ENCODE data around the gene ALKBH2.
A peak's percentile ranks its signal among the peaks of the same experiment; 100 is the strongest.

ALKBH2 gene

GRCh38 chr12:109092497-109093021 is 713 bp downstream of the ALKBH2 start:
- TF ChIP-seq CTCF (conservative IDR thresholded peaks at IDR 0.05; ENCODE audit: low read depth, low read length) = no peak
- no peak for DNase-seq (ENCODE audit: low read depth)
- H3K4me3 ChIP-seq (ENCODE audit: low read depth, low read length) = peak overlapping the region; percentile 66

DNA sequence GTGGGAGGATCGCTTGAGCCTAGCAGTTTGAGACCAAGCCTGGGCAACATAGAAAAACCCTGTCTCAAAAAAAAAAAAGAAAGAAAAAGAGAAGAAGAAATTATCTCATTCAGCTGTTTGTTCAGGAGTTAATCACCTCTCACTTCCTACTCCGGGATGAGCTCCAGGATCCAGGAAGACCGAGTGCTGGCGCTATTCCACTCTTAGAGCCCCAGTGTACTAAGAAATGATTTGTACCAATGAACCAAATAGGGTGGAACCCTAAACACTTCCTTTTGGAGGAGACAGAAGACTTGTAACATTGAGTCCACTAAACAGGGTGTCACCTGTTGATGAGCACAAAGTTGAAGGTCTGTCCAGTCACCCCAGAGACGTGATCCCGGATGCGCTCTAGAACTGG is 3.6 kb downstream of the ALKBH2 start:
- TF ChIP-seq CTCF (conservative IDR thresholded peaks at IDR 0.05; ENCODE audit: low read depth, low read length) = no peak
- H3K4me3 ChIP-seq (ENCODE audit: low read depth, low read length) = no peak overlapping the region
- no peak for DNase-seq (ENCODE audit: low read depth)

DNA sequence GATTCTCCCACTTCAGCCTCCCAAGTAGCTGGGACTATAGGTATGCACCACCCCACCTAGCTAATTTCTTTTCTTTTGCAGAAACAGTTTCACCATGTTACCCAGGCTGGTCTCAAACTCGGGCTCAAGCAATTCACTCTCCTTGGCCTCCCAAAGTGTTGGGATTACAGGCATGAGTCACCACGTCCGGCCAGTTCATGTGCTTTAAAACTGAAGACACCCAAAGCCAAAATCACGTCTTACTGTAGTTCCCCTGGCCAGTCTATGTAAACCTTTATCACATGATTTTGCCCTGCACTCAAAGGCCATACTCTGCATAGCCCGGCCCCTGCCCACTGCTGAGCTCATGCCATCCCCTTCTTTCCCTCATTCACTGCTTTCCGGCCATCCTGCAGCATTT is 4.5 kb downstream of the ALKBH2 start:
- H3K4me3 ChIP-seq (ENCODE audit: low read depth, low read length) = no peak overlapping the region
- no peak for DNase-seq (ENCODE audit: low read depth)
- TF ChIP-seq CTCF (conservative IDR thresholded peaks at IDR 0.05; ENCODE audit: low read depth, low read length) = no peak

GRCh38 chr12:109087250-109087649 is 6.0 kb downstream of the ALKBH2 start:
- no peak for TF ChIP-seq CTCF (conservative IDR thresholded peaks at IDR 0.05; ENCODE audit: low read depth, low read length)
- no peak for DNase-seq (ENCODE audit: low read depth)
- no peak overlapping the region for H3K4me3 ChIP-seq (ENCODE audit: low read depth, low read length)

DNA sequence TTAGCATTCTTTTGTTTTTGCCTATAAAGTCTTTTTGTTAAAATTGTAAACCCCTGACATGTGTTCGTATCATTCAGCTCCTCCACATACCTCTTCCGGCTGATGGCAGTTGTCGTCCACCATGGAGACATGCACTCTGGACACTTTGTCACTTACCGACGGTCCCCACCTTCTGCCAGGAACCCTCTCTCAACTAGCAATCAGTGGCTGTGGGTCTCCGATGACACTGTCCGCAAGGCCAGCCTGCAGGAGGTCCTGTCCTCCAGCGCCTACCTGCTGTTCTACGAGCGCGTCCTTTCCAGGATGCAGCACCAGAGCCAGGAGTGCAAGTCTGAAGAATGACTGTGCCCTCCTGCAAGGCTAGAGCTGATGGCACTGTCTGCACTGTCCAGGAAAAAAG is 7.7 kb downstream of the ALKBH2 start:
- TF ChIP-seq CTCF (conservative IDR thresholded peaks at IDR 0.05; ENCODE audit: low read depth, low read length) = no peak
- no peak for DNase-seq (ENCODE audit: low read depth)

DNA sequence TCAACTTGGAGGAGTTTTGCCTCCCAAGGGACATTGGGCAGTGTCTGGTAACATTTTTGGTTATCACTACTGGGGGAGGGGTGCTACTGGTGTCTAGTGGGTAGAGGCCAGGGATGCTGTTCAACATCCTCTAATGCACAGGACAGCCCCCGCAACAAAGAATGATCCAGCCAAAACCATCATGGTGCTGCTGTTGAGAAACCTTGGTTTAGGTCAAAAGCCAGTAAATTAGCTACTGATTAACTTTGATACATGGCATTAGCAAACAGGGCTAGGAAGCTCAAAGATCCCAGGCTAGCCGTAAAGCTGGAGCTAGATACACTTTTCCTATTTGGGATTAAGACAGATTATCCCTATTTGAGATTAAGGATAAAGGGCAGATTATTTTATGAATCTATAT is 8.8 kb downstream of the ALKBH2 start:
- DNase-seq (ENCODE audit: low read depth) = no peak
- no peak for TF ChIP-seq CTCF (conservative IDR thresholded peaks at IDR 0.05; ENCODE audit: low read depth, low read length)
- H3K4me3 ChIP-seq (ENCODE audit: low read depth, low read length) = no peak overlapping the region

More for the DNA sequence above, 7.7 kb downstream of the ALKBH2 start:
- H3K4me3 ChIP-seq (ENCODE audit: low read depth, low read length) = no peak overlapping the region

GRCh38 chr12:109082751-109083150 is 10.5 kb downstream of the ALKBH2 start:
- no peak overlapping the region for H3K4me3 ChIP-seq (ENCODE audit: low read depth, low read length)
- no peak for DNase-seq (ENCODE audit: low read depth)
- TF ChIP-seq CTCF (conservative IDR thresholded peaks at IDR 0.05; ENCODE audit: low read depth, low read length) = no peak
